ENCODE measurements around the gene ATP6V1E1. TPM values are rescaled to one million over a fixed set of nuclear protein-coding genes. Genes with fewer than 3 reads are reported as not detected.

Gene ATP6V1E1
- polyA plus RNA-seq, 2 of the 4 experiments (the other 2 are of a cell fraction), result 112 to 123 TPM

GRCh38 chr22:17549183-17549582, 79.4 kb downstream of the ATP6V1E1 start:
- H3K27ac ChIP-seq, result no peak overlapping the region
- no peaks in the 10 kb centered on the region for H3K4me1 ChIP-seq
- ChIA-PET POLR2A (no interaction called here), CTCF (interaction anchor here (0.6 to 2.7 kb wide), 2 partner anchors 9 to 67 kb away, joined by 3 to 17 read pairs; no protein-coding TSS in a partner anchor)
- WGBS (ENCODE audit: missing lambda C conversion rate), result 76% methylated on average over 9 of the region's 10 CpGs
- no peaks in the 10 kb centered on the region for H3K9me3 ChIP-seq
- no peak for TF ChIP-seq JUNB (IDR thresholded peaks at IDR 0.05)
- TF ChIP-seq CHD4 (IDR thresholded peaks at IDR 0.05; ENCODE audit: borderline replicate concordance), result no peak
- TF ChIP-seq FOXS1 (CRISPR knock-in tag; IDR thresholded peaks at IDR 0.05), result no peak
- no peak for TF ChIP-seq RNF2 (IDR thresholded peaks at IDR 0.05; ENCODE audit: borderline replicate concordance, low read depth)
- no peak for TF ChIP-seq FOSB (CRISPR knock-in tag; IDR thresholded peaks at IDR 0.05)
- TF ChIP-seq JUN (IDR thresholded peaks at IDR 0.05), result no peak
- TF ChIP-seq, protein P1, sequence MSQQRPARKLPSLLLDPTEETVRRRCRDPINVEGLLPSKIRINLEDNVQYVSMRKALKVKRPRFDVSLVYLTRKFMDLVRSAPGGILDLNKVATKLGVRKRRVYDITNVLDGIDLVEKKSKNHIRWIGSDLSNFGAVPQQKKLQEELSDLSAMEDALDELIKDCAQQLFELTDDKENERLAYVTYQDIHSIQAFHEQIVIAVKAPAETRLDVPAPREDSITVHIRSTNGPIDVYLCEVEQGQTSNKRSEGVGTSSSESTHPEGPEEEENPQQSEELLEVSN (IDR thresholded peaks at IDR 0.05; ENCODE audit: borderline replicate concordance, low read depth), result no peak
- no peak for TF ChIP-seq CBX8 (IDR thresholded peaks at IDR 0.05)
- no peak for TF ChIP-seq TP53 (CRISPR knock-in tag; IDR thresholded peaks at IDR 0.05)
- TF ChIP-seq, protein P2, sequence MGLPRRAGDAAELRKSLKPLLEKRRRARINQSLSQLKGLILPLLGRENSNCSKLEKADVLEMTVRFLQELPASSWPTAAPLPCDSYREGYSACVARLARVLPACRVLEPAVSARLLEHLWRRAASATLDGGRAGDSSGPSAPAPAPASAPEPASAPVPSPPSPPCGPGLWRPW (IDR thresholded peaks at IDR 0.05), result no peak
- no peak for TF ChIP-seq EHMT2 (IDR thresholded peaks at IDR 0.05; ENCODE audit: low read depth)
- no peak for TF ChIP-seq MAZ (IDR thresholded peaks at IDR 0.05; ENCODE audit: borderline replicate concordance, low read depth, low read length)
- TF ChIP-seq CHD2 (IDR thresholded peaks at IDR 0.05; ENCODE audit: low read length, partially characterized antibody), result no peak
- FAIRE-seq, result no peak
- no peak overlapping the region for H3K4me3 ChIP-seq
- DNase-seq (ENCODE audit: low read depth in 1 of 2, low spot score in 1 of 2), result no peak
- H3K4me2 ChIP-seq, result no peak overlapping the region
- no peak for ATAC-seq

DNA sequence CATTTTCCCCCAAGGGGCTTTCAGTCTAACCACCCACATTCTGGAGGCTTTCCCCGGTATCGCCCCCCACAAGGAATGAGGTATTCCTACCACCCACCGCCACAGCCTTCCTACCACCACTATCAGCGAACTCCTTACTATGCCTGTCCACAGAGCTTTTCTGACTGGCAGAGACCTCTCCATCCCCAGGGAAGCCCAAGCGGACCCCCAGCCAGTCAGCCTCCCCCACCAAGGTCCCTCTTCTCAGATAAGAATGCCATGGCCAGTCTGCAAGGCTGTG, 79.9 kb downstream of the ATP6V1E1 start:
- FAIRE-seq (no peak), DNase-seq (ENCODE audit: low read depth in 1 of 2, low spot score in 1 of 2) (no peak), ATAC-seq (no peak; a peak in 1 of 6 replicates)
- Histone ChIP-seq H3K9me3 (no peaks in the 10 kb centered on the region), H3K4me2 (no peak overlapping the region), H3K27ac (no peak overlapping the region), H3K4me1 (no peaks in the 10 kb centered on the region), H3K4me3 (no peak overlapping the region)
- TF ChIP-seq HMGXB4 (CRISPR knock-in tag; IDR thresholded peaks at IDR 0.05; ENCODE audit: borderline replicate concordance) (no peak), FOSB (CRISPR knock-in tag; IDR thresholded peaks at IDR 0.05) (no peak), PBX3 (IDR thresholded peaks at IDR 0.05) (no peak), RARB (CRISPR knock-in tag; IDR thresholded peaks at IDR 0.05) (no peak), HOXB5 (CRISPR knock-in tag; IDR thresholded peaks at IDR 0.05) (no peak)
- TF ChIP-seq, protein P2 (IDR thresholded peaks at IDR 0.05), result no peak
- 73% methylated on average over 5 of the region's 5 CpGs for WGBS (ENCODE audit: missing lambda C conversion rate)
- POLR2A ChIA-PET, result no interaction called here
- CTCF ChIA-PET, result interaction anchor here (2.7 kb wide), 1 partner anchor 9 kb away, joined by 17 read pairs; no protein-coding TSS in a partner anchor

DNA sequence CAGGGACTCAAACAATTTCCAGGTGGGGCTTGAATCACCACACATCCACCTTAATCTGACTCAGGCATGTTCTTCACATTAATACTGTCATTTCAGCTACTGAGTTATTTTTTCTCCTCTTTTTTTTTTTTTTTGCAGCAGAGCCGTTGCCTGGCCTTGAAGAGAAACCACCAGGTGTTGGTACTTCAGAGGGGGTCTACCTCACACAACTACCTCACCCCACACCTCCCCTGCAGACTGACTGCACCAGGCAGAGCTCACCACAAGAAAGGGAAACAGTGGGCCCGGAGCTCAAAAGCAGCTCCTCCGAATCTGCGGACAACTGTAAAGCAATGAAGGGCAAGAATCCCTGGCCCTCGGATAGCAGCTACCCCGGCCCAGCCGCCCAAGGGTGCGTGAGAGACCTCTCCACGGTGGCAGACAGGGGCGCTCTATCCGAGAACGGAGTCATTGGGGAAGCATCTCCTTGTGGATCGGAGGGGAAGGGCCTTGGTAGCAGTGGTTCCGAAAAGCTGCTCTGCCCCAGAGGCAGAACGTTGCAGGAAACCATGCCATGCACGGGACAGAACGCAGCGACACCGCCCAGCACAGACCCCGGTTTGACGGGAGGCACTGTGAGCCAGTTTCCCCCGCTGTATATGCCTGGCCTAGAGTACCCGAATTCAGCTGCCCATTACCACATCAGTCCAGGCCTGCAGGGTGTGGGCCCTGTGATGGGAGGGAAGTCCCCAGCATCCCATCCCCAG, 80.4 kb downstream of the ATP6V1E1 start:
- no peak for DNase-seq (ENCODE audit: low read depth in 1 of 2, low spot score in 1 of 2)

More for the DNA sequence above, 80.4 kb downstream of the ATP6V1E1 start:
- H3K4me2 ChIP-seq, result no peak overlapping the region
- CTCF ChIA-PET, result interaction anchor here (2.7 kb wide), 1 partner anchor 10 kb away, joined by 17 read pairs; no protein-coding TSS in a partner anchor
- no peaks in the 10 kb centered on the region for H3K9me3 ChIP-seq
- 65% methylated on average over 21 of the region's 23 CpGs for WGBS (ENCODE audit: missing lambda C conversion rate)
- H3K4me1 ChIP-seq, result no peaks in the 10 kb centered on the region
- TF ChIP-seq NFE2L2 (conservative IDR thresholded peaks at IDR 0.05; ENCODE audit: low read length) (no peak), CBX2 (IDR thresholded peaks at IDR 0.05; ENCODE audit: borderline replicate concordance, low read depth) (no peak), TFCP2L1 (CRISPR knock-in tag; IDR thresholded peaks at IDR 0.05) (no peak)
- TF ChIP-seq, protein P3, sequence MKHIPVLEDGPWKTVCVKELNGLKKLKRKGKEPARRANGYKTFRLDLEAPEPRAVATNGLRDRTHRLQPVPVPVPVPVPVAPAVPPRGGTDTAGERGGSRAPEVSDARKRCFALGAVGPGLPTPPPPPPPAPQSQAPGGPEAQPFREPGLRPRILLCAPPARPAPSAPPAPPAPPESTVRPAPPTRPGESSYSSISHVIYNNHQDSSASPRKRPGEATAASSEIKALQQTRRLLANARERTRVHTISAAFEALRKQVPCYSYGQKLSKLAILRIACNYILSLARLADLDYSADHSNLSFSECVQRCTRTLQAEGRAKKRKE (CRISPR knock-in tag; IDR thresholded peaks at IDR 0.05; ENCODE audit: low read depth), result no peak
- TF ChIP-seq, protein P2 (IDR thresholded peaks at IDR 0.05), result no peak
- TF ChIP-seq, protein P4, sequence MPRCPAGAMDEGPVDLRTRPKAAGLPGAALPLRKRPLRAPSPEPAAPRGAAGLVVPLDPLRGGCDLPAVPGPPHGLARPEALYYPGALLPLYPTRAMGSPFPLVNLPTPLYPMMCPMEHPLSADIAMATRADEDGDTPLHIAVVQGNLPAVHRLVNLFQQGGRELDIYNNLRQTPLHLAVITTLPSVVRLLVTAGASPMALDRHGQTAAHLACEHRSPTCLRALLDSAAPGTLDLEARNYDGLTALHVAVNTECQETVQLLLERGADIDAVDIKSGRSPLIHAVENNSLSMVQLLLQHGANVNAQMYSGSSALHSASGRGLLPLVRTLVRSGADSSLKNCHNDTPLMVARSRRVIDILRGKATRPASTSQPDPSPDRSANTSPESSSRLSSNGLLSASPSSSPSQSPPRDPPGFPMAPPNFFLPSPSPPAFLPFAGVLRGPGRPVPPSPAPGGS (IDR thresholded peaks at IDR 0.05), result no peak
- no peak for ATAC-seq
- FAIRE-seq, result no peak
- POLR2A ChIA-PET, result no interaction called here
- H3K4me3 ChIP-seq, result no peak overlapping the region
- H3K27ac ChIP-seq, result no peak overlapping the region
